Breast epithelium (tissue), 4 donors: ENCODE measurements around the gene ADGRG3. TPM values are rescaled to one million over a fixed set of nuclear protein-coding genes. Genes with fewer than 3 reads are reported as not detected.

ENCODE experiments used
- DNase-seq, 2 donors: peaks; one replicate each; pipeline ENCODE4 v3.0.0-alpha.2; 2019; ENCODE audit warnings: low spot score in 2 of 2
- H3K27ac ChIP-seq, 2 donors: fragments of 200-600 bp; sonication (generic) in 1 of 2; one replicate each; pipeline ENCODE4 v1.5.1; 2016 to 2019; ENCODE audit warnings: mild to moderate bottlenecking in 1 of 2
- H3K27me3 ChIP-seq, 2 donors: fragments of 200-600 bp; sonication (generic) in 1 of 2; one replicate each; pipeline versions ENCODE4 v1.5.1 to v1.6.0; 2017 to 2019; ENCODE audit warnings: control low read depth in 1 of 2, mild to moderate bottlenecking in 1 of 2
- H3K36me3 ChIP-seq: fragments of 200-600 bp; one replicate; pipeline ENCODE4 v1.5.1; 2019
- H3K4me1 ChIP-seq, 2 donors: fragments of 200-600 bp; sonication (generic); one replicate each; pipeline ENCODE4 v1.5.1; 2016 to 2019; ENCODE audit warnings: control low read depth in 1 of 2
- H3K4me3 ChIP-seq, 3 donors: fragments of 200-600 bp; sonication (generic); 1 replicate in 2 of 3; 2 replicates in 1 of 3; pipeline ENCODE4 v1.5.1; 2016 to 2019; ENCODE audit warnings: mild to moderate bottlenecking in 3 of 3, moderate library complexity in 2 of 3
- H3K9me3 ChIP-seq, 2 donors: fragments of 200-600 bp; sonication (generic) in 1 of 2; one replicate each; pipeline ENCODE4 v1.5.1; 2016 to 2019; ENCODE audit warnings: control low read depth in 1 of 2
- POLR2A ChIP-seq: fragments of 450-650 bp; IDR thresholded peaks from one replicate; pipeline ENCODE4 v1.6.1; 2016; ENCODE audit warnings: antibody characterized with exemption, mild to moderate bottlenecking, moderate library complexity
- POLR2AphosphoS5 ChIP-seq, 3 donors: sonication (generic); formaldehyde crosslinking; IDR thresholded peaks; one replicate each; pipeline ENCODE4 v1.6.1; 2017; ENCODE audit warnings: antibody characterized with exemption in 3 of 3
- intact Hi-C: fragments of 100-400 bp; cut with DNase I; formaldehyde crosslinking; loops from one replicate; pipeline ENCODE4 v1.15.1; 2023; ENCODE audit warnings: low total_unique reads
- total RNA-seq, 3 donors: library from RNA; depleted of rRNA; stranded (reverse); fragments of >200 nt; gene quantifications; one replicate each; pipeline ENCODE4 v1.1.0, GENCODE V29; 2016
- TF ChIP-seq, protein P1 (sequence below), 3 donors: fragments of 450-650 bp; IDR thresholded peaks; one replicate each; pipeline ENCODE4 v1.5.1; 2016 to 2017; ENCODE audit warnings: antibody characterized with exemption in 3 of 3, mild to moderate bottlenecking in 3 of 3, moderate library complexity in 3 of 3

The ADGRG3 gene
- total RNA-seq, 3 donors from 2014 or later, result 0.64 to 5.2 (median 1.6) TPM

DNA sequence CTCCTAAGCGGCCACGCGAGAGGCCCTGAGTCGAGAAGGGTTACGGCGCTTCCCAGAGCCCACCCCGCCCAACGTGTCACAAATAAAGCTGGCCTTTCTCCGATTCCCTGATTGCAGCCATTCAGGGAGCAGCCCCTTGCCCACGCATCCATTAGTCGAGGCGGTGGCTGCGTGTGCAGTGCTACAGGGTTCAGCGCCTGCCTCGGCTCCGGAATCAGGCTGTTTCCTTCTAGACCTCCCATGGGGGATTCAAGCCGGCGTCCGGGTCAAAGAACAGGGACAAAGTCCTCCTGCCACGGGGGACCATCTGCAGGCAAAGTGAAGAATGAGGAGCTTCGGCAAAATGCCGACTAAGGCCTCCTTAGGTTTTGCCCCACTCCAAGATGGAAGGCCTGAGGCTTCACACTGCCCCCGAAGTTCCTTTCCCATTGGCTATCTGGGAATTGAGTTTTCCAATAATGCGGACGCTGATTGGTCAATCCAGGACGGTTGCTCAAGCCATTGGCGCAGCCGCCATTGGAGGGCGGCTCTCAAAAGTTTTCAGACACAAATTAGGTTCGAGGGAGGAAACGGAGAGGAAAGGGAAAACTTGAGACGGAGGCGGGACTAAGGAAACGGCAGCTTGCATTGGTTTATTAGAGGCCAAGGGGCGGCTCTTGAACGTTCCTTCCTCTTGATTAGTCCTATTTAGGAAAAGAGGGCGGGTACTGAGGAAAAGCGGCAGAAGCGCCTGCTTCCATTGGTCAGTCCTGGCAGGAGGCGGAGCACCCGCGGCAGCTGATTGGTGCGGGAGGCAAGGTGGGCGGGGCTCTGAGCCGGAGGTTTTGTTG, 67.0 kb downstream of the ADGRG3 start:
- DNase-seq, result peak; percentile 98 to 100
- no peaks in the 10 kb centered on the region for H3K9me3 ChIP-seq
- no peaks in the 10 kb centered on the region for H3K27me3 ChIP-seq
- peak overlapping the region; percentile 87 to 93 for H3K27ac ChIP-seq
- H3K4me1 ChIP-seq, result peaks cover 0 to 5% of the 10 kb centered on the region in 2 donors
- no peaks in the 10 kb centered on the region for H3K36me3 ChIP-seq
- intact Hi-C loops, result no loop called here
- TF ChIP-seq POLR2AphosphoS5 (IDR thresholded peaks at IDR 0.05), result peak; percentile 43 to 90 (median 66)
- no peak for TF ChIP-seq POLR2A
- peak overlapping the region; percentile 67 to 93 (median 85) for H3K4me3 ChIP-seq

DNA sequence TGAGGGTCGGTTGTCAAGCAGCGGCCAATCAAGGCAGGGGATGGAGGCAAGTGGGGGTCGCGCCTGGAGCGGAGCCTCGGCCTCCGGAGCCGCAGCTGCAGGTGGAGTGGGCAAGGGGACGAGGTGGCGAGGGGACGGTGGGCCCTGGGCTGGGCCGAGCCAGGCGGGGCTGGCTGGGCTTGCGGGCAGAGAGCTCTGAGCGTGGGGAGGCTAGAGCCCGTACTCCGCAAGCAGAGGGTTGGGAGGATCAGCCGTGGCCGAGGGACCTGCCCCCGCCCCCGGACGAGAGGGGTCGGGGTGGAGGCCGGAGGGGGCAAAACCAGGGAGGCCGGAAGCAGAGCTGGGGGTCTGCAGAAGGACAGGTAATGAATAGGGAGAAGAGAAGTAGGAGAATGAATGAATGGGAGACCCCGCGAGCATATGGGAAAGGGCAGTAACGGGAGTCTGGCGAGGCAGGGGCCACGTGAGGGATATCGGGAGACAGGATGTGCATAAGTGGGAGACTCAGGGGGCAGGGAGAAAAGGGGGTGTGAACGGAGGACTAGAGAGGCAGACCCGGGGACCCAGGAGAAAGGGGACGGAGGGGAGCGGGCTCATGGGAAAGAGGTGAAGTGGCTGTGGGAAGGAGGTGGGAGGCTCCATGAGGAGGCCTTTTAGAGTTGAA, 67.8 kb downstream of the ADGRG3 start, which contains the start of gene KATNB1:
KATNB1 (plus strand) TSS at position 16 of the 664 bp plus-strand sequence. CDS start 1,474 bp downstream, outside the sequence.
- peak within 1 kb of the TSS; percentile 67 to 93 (median 85) for H3K4me3 ChIP-seq
- TF ChIP-seq, protein P1, sequence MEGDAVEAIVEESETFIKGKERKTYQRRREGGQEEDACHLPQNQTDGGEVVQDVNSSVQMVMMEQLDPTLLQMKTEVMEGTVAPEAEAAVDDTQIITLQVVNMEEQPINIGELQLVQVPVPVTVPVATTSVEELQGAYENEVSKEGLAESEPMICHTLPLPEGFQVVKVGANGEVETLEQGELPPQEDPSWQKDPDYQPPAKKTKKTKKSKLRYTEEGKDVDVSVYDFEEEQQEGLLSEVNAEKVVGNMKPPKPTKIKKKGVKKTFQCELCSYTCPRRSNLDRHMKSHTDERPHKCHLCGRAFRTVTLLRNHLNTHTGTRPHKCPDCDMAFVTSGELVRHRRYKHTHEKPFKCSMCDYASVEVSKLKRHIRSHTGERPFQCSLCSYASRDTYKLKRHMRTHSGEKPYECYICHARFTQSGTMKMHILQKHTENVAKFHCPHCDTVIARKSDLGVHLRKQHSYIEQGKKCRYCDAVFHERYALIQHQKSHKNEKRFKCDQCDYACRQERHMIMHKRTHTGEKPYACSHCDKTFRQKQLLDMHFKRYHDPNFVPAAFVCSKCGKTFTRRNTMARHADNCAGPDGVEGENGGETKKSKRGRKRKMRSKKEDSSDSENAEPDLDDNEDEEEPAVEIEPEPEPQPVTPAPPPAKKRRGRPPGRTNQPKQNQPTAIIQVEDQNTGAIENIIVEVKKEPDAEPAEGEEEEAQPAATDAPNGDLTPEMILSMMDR (IDR thresholded peaks at IDR 0.05), result no peak
- TF ChIP-seq POLR2AphosphoS5 (IDR thresholded peaks at IDR 0.05), result no peak
- no peak for TF ChIP-seq POLR2A
- no peaks in the 10 kb centered on the region for H3K27me3 ChIP-seq
- no peaks in the 10 kb centered on the region for H3K9me3 ChIP-seq
- intact Hi-C loops, result no loop called here
- H3K27ac ChIP-seq, result peak within 1 kb of the TSS; percentile 87 to 93
- H3K36me3 ChIP-seq, result no peaks in the 10 kb centered on the region
- no peak for DNase-seq
- peaks cover 0 to 5% of the 10 kb centered on the region in 2 donors for H3K4me1 ChIP-seq

DNA sequence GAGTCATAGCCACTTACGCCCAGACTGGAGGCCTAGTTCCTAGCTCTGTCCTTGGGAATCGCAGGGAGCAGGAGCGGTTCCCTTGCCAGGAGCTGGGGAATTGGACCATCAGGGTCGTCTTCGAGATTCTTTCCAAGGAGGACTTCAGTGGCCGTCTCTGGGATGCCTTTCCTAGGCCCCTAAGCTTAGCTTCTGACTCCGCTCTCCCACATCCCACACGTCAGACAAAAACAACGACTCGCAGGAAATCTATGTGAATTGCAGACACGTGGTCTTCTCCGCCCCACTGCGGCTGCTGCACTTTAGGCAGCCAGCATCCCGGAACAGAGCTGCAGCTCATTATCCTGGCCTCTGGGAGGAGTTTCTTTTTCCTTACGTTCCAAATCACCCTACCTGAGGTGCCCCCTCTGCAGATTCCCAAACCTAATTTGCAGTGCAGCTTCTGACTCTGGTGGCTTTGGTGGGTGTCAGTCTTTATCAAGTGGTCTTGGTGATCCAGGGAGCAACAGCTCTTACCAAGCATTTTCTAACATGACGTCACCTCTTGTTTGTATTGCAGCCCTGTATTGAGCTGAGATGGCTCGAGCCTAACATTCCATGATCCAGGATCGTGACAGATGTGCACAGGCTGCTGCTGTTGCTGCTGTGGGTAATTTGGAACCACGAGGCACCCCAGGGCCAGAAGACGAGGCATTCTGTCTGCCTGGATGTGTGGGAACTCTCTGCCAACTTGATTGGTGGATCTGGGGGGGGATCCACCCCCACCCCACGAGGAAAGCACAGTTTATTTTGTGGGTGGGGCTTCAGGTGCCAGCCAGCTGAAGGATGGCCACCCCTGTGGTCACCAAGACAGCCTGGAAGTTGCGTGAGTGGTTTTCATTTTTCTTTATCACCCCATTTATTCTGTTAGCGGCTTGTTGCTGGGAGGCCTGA, 68.6 kb downstream of the ADGRG3 start:
- intact Hi-C loops, result no loop called here
- no peak for DNase-seq
- TF ChIP-seq POLR2AphosphoS5 (IDR thresholded peaks at IDR 0.05), result no peak
- TF ChIP-seq, protein P1 (IDR thresholded peaks at IDR 0.05), result peak in 1 of 3 donors; percentile 31
- TF ChIP-seq POLR2A, result no peak
- H3K27ac ChIP-seq, result peak overlapping the region; percentile 84 to 85
- H3K9me3 ChIP-seq, result no peaks in the 10 kb centered on the region
- H3K4me3 ChIP-seq, result peak overlapping the region; percentile 67 to 85 (median 71)
- no peaks in the 10 kb centered on the region for H3K36me3 ChIP-seq
- H3K27me3 ChIP-seq, result no peaks in the 10 kb centered on the region
- H3K4me1 ChIP-seq, result peaks cover 0 to 5% of the 10 kb centered on the region in 2 donors

DNA sequence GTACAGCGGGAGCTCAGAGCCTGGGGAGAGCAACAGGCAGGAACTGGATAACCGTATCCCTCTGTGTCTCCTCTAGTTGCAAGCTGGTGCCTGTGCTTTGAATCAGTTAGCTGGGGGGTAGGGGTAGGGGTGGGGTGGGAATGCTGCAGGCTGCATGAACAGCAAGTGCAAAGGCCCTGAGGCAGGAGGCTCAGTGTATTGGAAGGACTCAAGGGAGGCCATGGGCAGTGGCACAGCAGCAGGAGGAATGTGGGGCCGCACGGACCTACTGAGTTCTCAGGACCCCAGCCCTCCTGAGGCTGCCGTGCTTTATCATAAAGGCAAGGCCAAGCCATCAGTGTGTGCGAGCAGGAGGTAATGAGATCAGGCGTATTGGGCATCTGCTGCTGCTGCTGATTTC, 70.7 kb downstream of the ADGRG3 start:
- Histone ChIP-seq H3K4me1 (peaks cover 0 to 5% of the 10 kb centered on the region in 2 donors), H3K27ac (no peak overlapping the region), H3K36me3 (no peaks in the 10 kb centered on the region), H3K4me3 (no peak overlapping the region), H3K9me3 (no peaks in the 10 kb centered on the region), H3K27me3 (no peaks in the 10 kb centered on the region)
- TF ChIP-seq POLR2A, result no peak
- TF ChIP-seq, protein P1 (IDR thresholded peaks at IDR 0.05), result no peak
- TF ChIP-seq POLR2AphosphoS5 (IDR thresholded peaks at IDR 0.05), result no peak
- DNase-seq, result no peak
- intact Hi-C loops, result no loop called here

Other genes with a start within 250 kb of the ADGRG3 start
- gene CIAPIN1, start 220.9 kb upstream of the ADGRG3 start, total RNA-seq, result 10 to 100 TPM; 23.4 to 33.2 (median 28.8) TPM
- gene COQ9, start 220.8 kb upstream of the ADGRG3 start, total RNA-seq, result 10 to 100 TPM; 36.0 to 42.6 (median 40.7) TPM
- 100 to 1,000 TPM; 119 to 129 (median 127) TPM for gene POLR2C, start 205.6 kb upstream of the ADGRG3 start, total RNA-seq
- 10 to 100 TPM; 13.1 to 20.3 (median 17.6) TPM for gene DOK4, start 181.8 kb upstream of the ADGRG3 start, total RNA-seq
- 10 to 100 TPM in 2 of 3 donors, 1 to 10 TPM in 1; 6.7 to 15.1 (median 12.1) TPM for gene CCDC102A, start 131.7 kb upstream of the ADGRG3 start, total RNA-seq
- gene ADGRG5, start 125.7 kb upstream of the ADGRG3 start, total RNA-seq, result 1 to 10 TPM in 1 of 3 donors, under 1 TPM in 1, not detected in 1; 0.66 to 1.0 TPM
- 10 to 100 TPM in 2 of 3 donors, 1 to 10 TPM in 1; 9.4 to 54.1 (median 34.0) TPM for gene ADGRG1, start 39.7 kb upstream of the ADGRG3 start, total RNA-seq
- gene DRC7, start 26.5 kb downstream of the ADGRG3 start, total RNA-seq, result 1 to 10 TPM in 1 of 3 donors, not detected in 2; 1.5 TPM
- 10 to 100 TPM; 15.5 to 20.9 (median 17.0) TPM for gene KATNB1, start 67.5 kb downstream of the ADGRG3 start, total RNA-seq
- 10 to 100 TPM; 15.7 to 36.1 (median 35.1) TPM for gene KIFC3, start 134.2 kb downstream of the ADGRG3 start, total RNA-seq